SJSA1 (cell line): ENCODE data around the gene ADAMTS4. TPM values are rescaled to one million over a fixed set of nuclear protein-coding genes. Genes with fewer than 3 reads are reported as not detected.

ENCODE experiments used
- DNase-seq, 2 experiments: peaks; one replicate each; pipeline ENCODE4 v3.0.0-alpha.2; 2015 to 2020; ENCODE audit warnings: low spot score in 2 of 2, low read depth in 1 of 2
- H3K27ac ChIP-seq: fragments of 250-450 bp; sonication (Bioruptor Pico); 2 replicates; pipeline ENCODE4 v1.5.1; 2020; ENCODE audit warnings: mild to moderate bottlenecking, moderate library complexity
- H3K27me3 ChIP-seq: fragments of 250-450 bp; sonication (Bioruptor Pico); replicated peaks from 2 replicates; pipeline ENCODE4 v1.5.1; 2020; ENCODE audit warnings: mild to moderate bottlenecking, moderate library complexity
- H3K36me3 ChIP-seq: fragments of 250-450 bp; sonication (Bioruptor Pico); 2 replicates; pipeline ENCODE4 v1.5.1; 2020; ENCODE audit warnings: mild to moderate bottlenecking
- H3K4me1 ChIP-seq: fragments of 250-450 bp; sonication (Bioruptor Pico); replicated peaks from 2 replicates; pipeline ENCODE4 v1.6.1; 2021; ENCODE audit warnings: mild to moderate bottlenecking
- H3K4me3 ChIP-seq: fragments of 250-450 bp; sonication (Bioruptor Pico); 2 replicates; pipeline ENCODE4 v1.5.1; 2020; ENCODE audit warnings: mild to moderate bottlenecking
- H3K9me3 ChIP-seq: fragments of 250-450 bp; sonication (Bioruptor Pico); replicated peaks from 2 replicates; pipeline ENCODE4 v1.5.1; 2020; ENCODE audit warnings: mild to moderate bottlenecking
- total RNA-seq: library from RNA; depleted of rRNA; stranded (reverse); fragments of >200 nt; shearing (Covaris generic); gene quantifications from 2 replicates; pipeline ENCODE4 v1.2.3, GENCODE V29; 2014

Gene ADAMTS4
- total RNA-seq, 1 experiment from 2014 or later = not detected

GRCh38 chr1:161196111-161196510, 2.7 kb downstream of the ADAMTS4 start:
- H3K9me3 ChIP-seq = no peaks in the 10 kb centered on the region
- no peak overlapping the region for H3K27ac ChIP-seq
- no peaks in the 10 kb centered on the region for H3K27me3 ChIP-seq
- H3K36me3 ChIP-seq = no peaks in the 10 kb centered on the region
- DNase-seq = no peak
- peaks cover 11% of the 10 kb centered on the region for H3K4me1 ChIP-seq
- no peak overlapping the region for H3K4me3 ChIP-seq

- no peaks in the 10 kb centered on the region for H3K36me3 ChIP-seq
- DNase-seq = no peak
- H3K9me3 ChIP-seq = no peaks in the 10 kb centered on the region
- H3K27me3 ChIP-seq = no peaks in the 10 kb centered on the region
- H3K4me3 ChIP-seq = no peak overlapping the region
- H3K4me1 ChIP-seq = 0 out of 2 replicates have a peak, but pooled peaks cover 4% of the 10 kb centered on the region
- H3K27ac ChIP-seq = no peak overlapping the region
Measured at GRCh38 chr1:161195171-161195570, 3.7 kb downstream of the ADAMTS4 start.

GRCh38 chr1:161193561-161194235, 5.2 kb downstream of the ADAMTS4 start:
- H3K4me1 ChIP-seq = 0 out of 2 replicates have a peak, but pooled peaks cover 4% of the 10 kb centered on the region
- no peaks in the 10 kb centered on the region for H3K27me3 ChIP-seq
- no peaks in the 10 kb centered on the region for H3K36me3 ChIP-seq
- no peak overlapping the region for H3K27ac ChIP-seq
- H3K4me3 ChIP-seq = no peak overlapping the region
- DNase-seq = no peak
- no peaks in the 10 kb centered on the region for H3K9me3 ChIP-seq

GRCh38 chr1:161192476-161193465, 6.1 kb downstream of the ADAMTS4 start:
- no peak overlapping the region for H3K27ac ChIP-seq
- H3K9me3 ChIP-seq = no peaks in the 10 kb centered on the region
- H3K27me3 ChIP-seq = no peaks in the 10 kb centered on the region
- DNase-seq = peak in 1 of 2 experiments; percentile 42
- no peak overlapping the region for H3K4me3 ChIP-seq
- no peaks in the 10 kb centered on the region for H3K4me1 ChIP-seq
- no peaks in the 10 kb centered on the region for H3K36me3 ChIP-seq

- no peaks in the 10 kb centered on the region for H3K4me1 ChIP-seq
- H3K4me3 ChIP-seq = no peak overlapping the region
- H3K9me3 ChIP-seq = no peaks in the 10 kb centered on the region
- H3K27me3 ChIP-seq = no peaks in the 10 kb centered on the region
- DNase-seq = no peak
- H3K36me3 ChIP-seq = no peaks in the 10 kb centered on the region
- no peak overlapping the region for H3K27ac ChIP-seq
Measured at GRCh38 chr1:161191971-161192370, 6.9 kb downstream of the ADAMTS4 start.

GRCh38 chr1:161190962-161191521, 7.8 kb downstream of the ADAMTS4 start:
- no peak overlapping the region for H3K27ac ChIP-seq
- H3K4me3 ChIP-seq = no peak overlapping the region
- no peaks in the 10 kb centered on the region for H3K36me3 ChIP-seq
- H3K4me1 ChIP-seq = no peaks in the 10 kb centered on the region
- H3K27me3 ChIP-seq = no peaks in the 10 kb centered on the region
- no peaks in the 10 kb centered on the region for H3K9me3 ChIP-seq
- DNase-seq = no peak

- Histone ChIP-seq H3K4me3 (no peak overlapping the region), H3K9me3 (no peaks in the 10 kb centered on the region), H3K27me3 (no peaks in the 10 kb centered on the region), H3K36me3 (no peaks in the 10 kb centered on the region), H3K4me1 (no peaks in the 10 kb centered on the region), H3K27ac (no peak overlapping the region)
- DNase-seq = no peak
Measured at GRCh38 chr1:161189036-161189435, 9.8 kb downstream of the ADAMTS4 start.

- no peaks in the 10 kb centered on the region for H3K4me1 ChIP-seq
- no peaks in the 10 kb centered on the region for H3K36me3 ChIP-seq
- no peak overlapping the region for H3K27ac ChIP-seq
- no peak for DNase-seq
- no peaks in the 10 kb centered on the region for H3K9me3 ChIP-seq
- H3K4me3 ChIP-seq = no peak overlapping the region
- H3K27me3 ChIP-seq = no peaks in the 10 kb centered on the region
Measured at GRCh38 chr1:161188381-161188780, 10.5 kb downstream of the ADAMTS4 start.

GRCh38 chr1:161187311-161187710, 11.5 kb downstream of the ADAMTS4 start:
- Histone ChIP-seq H3K36me3 (no peaks in the 10 kb centered on the region), H3K4me3 (no peak overlapping the region), H3K27me3 (no peaks in the 10 kb centered on the region), H3K4me1 (peaks cover 5% of the 10 kb centered on the region), H3K9me3 (no peaks in the 10 kb centered on the region), H3K27ac (no peak overlapping the region)
- no peak for DNase-seq

- no peaks in the 10 kb centered on the region for H3K27me3 ChIP-seq
- H3K4me3 ChIP-seq = no peak overlapping the region
- no peaks in the 10 kb centered on the region for H3K9me3 ChIP-seq
- peaks cover 11% of the 10 kb centered on the region for H3K4me1 ChIP-seq
- no peak for DNase-seq
- no peaks in the 10 kb centered on the region for H3K36me3 ChIP-seq
- no peak overlapping the region for H3K27ac ChIP-seq
Measured at GRCh38 chr1:161185732-161186311, 13.0 kb downstream of the ADAMTS4 start.

GRCh38 chr1:161185282-161185682, 13.6 kb downstream of the ADAMTS4 start:
- H3K4me1 ChIP-seq = peaks cover 11% of the 10 kb centered on the region
- no peak for DNase-seq
- no peak overlapping the region for H3K27ac ChIP-seq

GRCh38 chr1:161182214-161182613, 16.6 kb downstream of the ADAMTS4 start:
- Histone ChIP-seq H3K36me3 (peaks cover under 1% of the 10 kb centered on the region; the same call in 1 of the 2 replicates), H3K4me3 (no peak overlapping the region), H3K9me3 (no peaks in the 10 kb centered on the region), H3K4me1 (peaks cover 17% of the 10 kb centered on the region), H3K27me3 (no peaks in the 10 kb centered on the region), H3K27ac (peak overlapping the region; percentile 46)
- DNase-seq = peak in 1 of 2 experiments; percentile 22

More at GRCh38 chr1:161185282-161185682, 13.6 kb downstream of the ADAMTS4 start:
- no peak overlapping the region for H3K4me3 ChIP-seq
- H3K27me3 ChIP-seq = no peaks in the 10 kb centered on the region
- no peaks in the 10 kb centered on the region for H3K9me3 ChIP-seq
- H3K36me3 ChIP-seq = no peaks in the 10 kb centered on the region

GRCh38 chr1:161180639-161181038, 18.2 kb downstream of the ADAMTS4 start:
- peaks cover 23% of the 10 kb centered on the region for H3K4me1 ChIP-seq
- peaks cover 4% of the 10 kb centered on the region; the same call in 1 of the 2 replicates for H3K36me3 ChIP-seq
- H3K4me3 ChIP-seq = no peak overlapping the region
- H3K27ac ChIP-seq = no peak overlapping the region
- no peaks in the 10 kb centered on the region for H3K9me3 ChIP-seq
- no peak for DNase-seq
- H3K27me3 ChIP-seq = no peaks in the 10 kb centered on the region
